Keratinocyte (primary cell): Measurements from ENCODE around the gene MOK. TPM values are rescaled to one million over a fixed set of nuclear protein-coding genes. Genes with fewer than 3 reads are reported as not detected.

Experiments used
- DNase-seq: peaks from one replicate; pipeline ENCODE4 v3.0.0-alpha.2; 2011; ENCODE audit warnings: low read depth, missing footprints, low spot score
- FAIRE-seq: peaks from 2 replicates; lab custom pipeline; 2011; peaks lifted over from hg19 to GRCh38; lab: Jason Lieb, UNC
- H2AFZ ChIP-seq: 2 replicates; pipeline ENCODE4 v1.6.0; 2012; ENCODE audit warnings: low read length, control low read depth, inconsistent platforms; ENCODE audit not compliant: control insufficient read depth
- H3K27ac ChIP-seq: 2 replicates; pipeline ENCODE4 v1.5.1; 2011; ENCODE audit warnings: low read length; ENCODE audit not compliant: control insufficient read depth, insufficient read depth
- H3K27me3 ChIP-seq: 3 replicates; pipeline ENCODE4 v1.6.0; 2011; ENCODE audit warnings: low read length; ENCODE audit not compliant: control insufficient read depth, insufficient read depth; ENCODE audit errors: extremely low read depth
- H3K36me3 ChIP-seq, 2 experiments: 2 replicates in 1 of 2; 3 replicates in 1 of 2; pipeline ENCODE4 v1.5.1; 2011; ENCODE audit warnings: low read length in 2 of 2, mild to moderate bottlenecking in 1 of 2; ENCODE audit not compliant: control insufficient read depth in 2 of 2, insufficient read depth in 2 of 2; ENCODE audit errors: extremely low read depth in 1 of 2
- H3K4me1 ChIP-seq: 3 replicates; pipeline ENCODE4 v1.5.1; 2011; ENCODE audit warnings: low read length; ENCODE audit not compliant: control insufficient read depth, insufficient read depth; ENCODE audit errors: extremely low read depth
- H3K4me2 ChIP-seq: 3 replicates; pipeline ENCODE4 v1.6.0; 2011; ENCODE audit warnings: low read depth, low read length; ENCODE audit not compliant: control insufficient read depth, insufficient read depth; ENCODE audit errors: extremely low read depth
- H3K4me3 ChIP-seq, 3 experiments: fragments of 200-600 bp in 1 of 3; sonication (generic) in 1 of 3; 2 replicates in 2 of 3; 3 replicates in 1 of 3; pipeline ENCODE4 v1.5.1; 2011 to 2016; ENCODE audit warnings: low read length in 3 of 3, mild to moderate bottlenecking in 3 of 3, control low read depth in 2 of 3, inconsistent platforms in 1 of 3, low read depth in 1 of 3, mixed read lengths in 1 of 3, mixed run types in 1 of 3, moderate library complexity in 1 of 3; ENCODE audit not compliant: control insufficient read depth in 2 of 3, insufficient read depth in 2 of 3; ENCODE audit errors: extremely low read depth in 1 of 3
- H3K79me2 ChIP-seq: 2 replicates; pipeline ENCODE4 v1.6.0; 2012; ENCODE audit warnings: low read length; ENCODE audit not compliant: control insufficient read depth, insufficient read depth
- H3K9ac ChIP-seq: 3 replicates; pipeline ENCODE4 v1.6.0; 2011; ENCODE audit warnings: low read length; ENCODE audit not compliant: control insufficient read depth, insufficient read depth; ENCODE audit errors: extremely low read depth
- H3K9me1 ChIP-seq: 3 replicates; pipeline ENCODE4 v1.6.0; 2011; ENCODE audit warnings: low read length; ENCODE audit not compliant: control insufficient read depth, insufficient read depth; ENCODE audit errors: extremely low read depth
- H3K9me3 ChIP-seq: 2 replicates; pipeline ENCODE4 v1.5.1; 2012; ENCODE audit warnings: low read depth, low read length; ENCODE audit not compliant: control insufficient read depth
- H4K20me1 ChIP-seq: 3 replicates; pipeline ENCODE4 v1.6.0; 2011; ENCODE audit warnings: low read length; ENCODE audit not compliant: control insufficient read depth, insufficient read depth; ENCODE audit errors: extremely low read depth
- EZH2 ChIP-seq: IDR thresholded peaks from one replicate; pipeline ENCODE4 v1.6.1; 2012; ENCODE audit warnings: inconsistent platforms, mild to moderate bottlenecking, low read length, moderate library complexity
- dilution Hi-C: fragments of 300-500 bp; cut with MboI; formaldehyde crosslinking; loops from one replicate; pipeline ENCODE4 v1.7.0; 2020; ENCODE audit warnings: low sequenced_read_pairs; ENCODE audit not compliant: extremely low pct_ligation_motif_present
- polyA plus RNA-seq, 5 experiments: library from polyadenylated mRNA; depleted of rRNA in 3 of 5; stranded (reverse) in 3 of 5; stranded (forward) in 1 of 5; unstranded in 1 of 5; fragments of >200 nt; gene quantifications; 1 replicate in 1 of 5; 2 replicates in 3 of 5; 3 replicates in 1 of 5; pipeline versions ENCODE4 v1.2.1 to v1.2.3, GENCODE V29; 2011 to 2012; ENCODE audit warnings: missing spikeins in 2 of 5, low read depth in 1 of 5, low replicate concordance in 1 of 5
- TF ChIP-seq, protein P1 (sequence below), 3 experiments: IDR thresholded peaks in 1 of 3; conservative IDR thresholded peaks in 1 of 3; optimal IDR thresholded peaks in 1 of 3; 2 replicates in 2 of 3; 3 replicates in 1 of 3; pipeline versions ENCODE3 to v1.5.1; 2011; ENCODE audit warnings: low read length in 3 of 3, mild to moderate bottlenecking in 3 of 3, moderate library complexity in 2 of 3, control low read depth in 1 of 3, inconsistent platforms in 1 of 3; ENCODE audit not compliant: insufficient read depth in 2 of 3; ENCODE audit errors: extremely low read depth in 1 of 3

MOK gene
- polyA plus RNA-seq, 1 donor (not counting 4 experiments of a cell fraction or from before 2014, with no cell fraction given), result 38.1 TPM

DNA sequence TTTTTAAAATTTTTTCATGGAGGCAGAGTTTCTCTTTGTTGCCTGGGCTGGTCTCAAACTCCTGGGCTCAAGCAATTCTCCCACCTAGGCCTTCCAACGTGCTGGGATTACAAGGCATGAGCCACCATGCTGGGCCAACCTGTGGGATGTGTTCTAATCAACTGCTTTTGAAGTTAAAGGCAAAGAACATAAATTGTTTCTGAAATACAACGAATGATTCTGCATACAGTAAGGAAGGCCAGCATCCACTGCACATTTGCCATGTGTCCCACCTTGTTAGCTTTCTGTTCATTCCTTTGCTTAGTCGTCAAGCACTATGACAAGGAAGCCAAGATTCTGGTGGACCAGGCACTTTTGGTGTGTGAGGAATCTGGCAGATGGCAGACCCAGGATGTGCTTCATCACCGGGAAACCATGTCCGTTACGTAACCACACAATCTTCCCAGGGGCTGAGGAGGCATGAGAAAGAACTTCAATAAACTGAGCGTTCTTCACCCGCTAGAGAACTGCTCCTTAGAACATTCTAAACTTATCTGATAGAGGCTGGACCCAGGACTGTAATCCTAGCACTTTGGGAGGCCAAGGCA lies 24.5 kb downstream of the MOK start:
- H3K4me1 ChIP-seq, result peaks cover 32% of the 10 kb centered on the region
- H3K4me3 ChIP-seq, result no peak overlapping the region
- H3K4me2 ChIP-seq, result peak overlapping the region; percentile 42
- DNase-seq (peak; percentile 56), FAIRE-seq (no peak)
- no peaks in the 10 kb centered on the region for H3K9me1 ChIP-seq
- H3K27me3 ChIP-seq, result no peaks in the 10 kb centered on the region
- peak overlapping the region; percentile 66 for H3K9ac ChIP-seq
- H4K20me1 ChIP-seq, result no peaks in the 10 kb centered on the region
- H3K9me3 ChIP-seq, result no peaks in the 10 kb centered on the region
- TF ChIP-seq, protein P1, sequence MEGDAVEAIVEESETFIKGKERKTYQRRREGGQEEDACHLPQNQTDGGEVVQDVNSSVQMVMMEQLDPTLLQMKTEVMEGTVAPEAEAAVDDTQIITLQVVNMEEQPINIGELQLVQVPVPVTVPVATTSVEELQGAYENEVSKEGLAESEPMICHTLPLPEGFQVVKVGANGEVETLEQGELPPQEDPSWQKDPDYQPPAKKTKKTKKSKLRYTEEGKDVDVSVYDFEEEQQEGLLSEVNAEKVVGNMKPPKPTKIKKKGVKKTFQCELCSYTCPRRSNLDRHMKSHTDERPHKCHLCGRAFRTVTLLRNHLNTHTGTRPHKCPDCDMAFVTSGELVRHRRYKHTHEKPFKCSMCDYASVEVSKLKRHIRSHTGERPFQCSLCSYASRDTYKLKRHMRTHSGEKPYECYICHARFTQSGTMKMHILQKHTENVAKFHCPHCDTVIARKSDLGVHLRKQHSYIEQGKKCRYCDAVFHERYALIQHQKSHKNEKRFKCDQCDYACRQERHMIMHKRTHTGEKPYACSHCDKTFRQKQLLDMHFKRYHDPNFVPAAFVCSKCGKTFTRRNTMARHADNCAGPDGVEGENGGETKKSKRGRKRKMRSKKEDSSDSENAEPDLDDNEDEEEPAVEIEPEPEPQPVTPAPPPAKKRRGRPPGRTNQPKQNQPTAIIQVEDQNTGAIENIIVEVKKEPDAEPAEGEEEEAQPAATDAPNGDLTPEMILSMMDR (optimal IDR thresholded peaks at IDR 0.05 in 1 of 3, IDR thresholded peaks at IDR 0.05 in 1 of 3, conservative IDR thresholded peaks at IDR 0.05 in 1 of 3; ENCODE audit: extremely low read depth in 1 of 3, insufficient read depth in 2 of 3, low read length in 3 of 3), result no peak
- TF ChIP-seq EZH2, result no peak
- no peaks in the 10 kb centered on the region for H3K79me2 ChIP-seq
- peak overlapping the region; percentile 86 for H3K27ac ChIP-seq
- peaks cover 3 to 7% of the 10 kb centered on the region in 2 experiments for H3K36me3 ChIP-seq
- no peak overlapping the region for H2AFZ ChIP-seq
- dilution Hi-C loops, result no loop called here

- no peaks in the 10 kb centered on the region for H3K9me1 ChIP-seq
- no peak overlapping the region for H3K4me3 ChIP-seq
- H2AFZ ChIP-seq, result no peak overlapping the region
- dilution Hi-C loops, result no loop called here
- TF ChIP-seq EZH2, result no peak
- TF ChIP-seq, protein P1 (optimal IDR thresholded peaks at IDR 0.05 in 1 of 3, IDR thresholded peaks at IDR 0.05 in 1 of 3, conservative IDR thresholded peaks at IDR 0.05 in 1 of 3; ENCODE audit: extremely low read depth in 1 of 3, insufficient read depth in 2 of 3, low read length in 3 of 3), result no peak
- H3K9ac ChIP-seq, result peak overlapping the region; percentile 71
- H3K79me2 ChIP-seq, result no peaks in the 10 kb centered on the region
- peaks cover 32% of the 10 kb centered on the region for H3K4me1 ChIP-seq
- no peaks in the 10 kb centered on the region for H3K9me3 ChIP-seq
- H3K4me2 ChIP-seq, result peak overlapping the region; percentile 42
- DNase-seq (peak; percentile 90), FAIRE-seq (peak; percentile 100)
- no peaks in the 10 kb centered on the region for H4K20me1 ChIP-seq
- H3K27ac ChIP-seq, result peak overlapping the region; percentile 86
- no peaks in the 10 kb centered on the region for H3K27me3 ChIP-seq
- H3K36me3 ChIP-seq, result peaks cover 3 to 7% of the 10 kb centered on the region in 2 experiments
Observed at GRCh38 chr14:102279688-102280348, 25.1 kb downstream of the MOK start.
